Measurements from ENCODE around the gene HMCN2. TPM values are rescaled to one million over a fixed set of nuclear protein-coding genes. Genes with fewer than 3 reads are reported as not detected.

Gene HMCN2, protein sequence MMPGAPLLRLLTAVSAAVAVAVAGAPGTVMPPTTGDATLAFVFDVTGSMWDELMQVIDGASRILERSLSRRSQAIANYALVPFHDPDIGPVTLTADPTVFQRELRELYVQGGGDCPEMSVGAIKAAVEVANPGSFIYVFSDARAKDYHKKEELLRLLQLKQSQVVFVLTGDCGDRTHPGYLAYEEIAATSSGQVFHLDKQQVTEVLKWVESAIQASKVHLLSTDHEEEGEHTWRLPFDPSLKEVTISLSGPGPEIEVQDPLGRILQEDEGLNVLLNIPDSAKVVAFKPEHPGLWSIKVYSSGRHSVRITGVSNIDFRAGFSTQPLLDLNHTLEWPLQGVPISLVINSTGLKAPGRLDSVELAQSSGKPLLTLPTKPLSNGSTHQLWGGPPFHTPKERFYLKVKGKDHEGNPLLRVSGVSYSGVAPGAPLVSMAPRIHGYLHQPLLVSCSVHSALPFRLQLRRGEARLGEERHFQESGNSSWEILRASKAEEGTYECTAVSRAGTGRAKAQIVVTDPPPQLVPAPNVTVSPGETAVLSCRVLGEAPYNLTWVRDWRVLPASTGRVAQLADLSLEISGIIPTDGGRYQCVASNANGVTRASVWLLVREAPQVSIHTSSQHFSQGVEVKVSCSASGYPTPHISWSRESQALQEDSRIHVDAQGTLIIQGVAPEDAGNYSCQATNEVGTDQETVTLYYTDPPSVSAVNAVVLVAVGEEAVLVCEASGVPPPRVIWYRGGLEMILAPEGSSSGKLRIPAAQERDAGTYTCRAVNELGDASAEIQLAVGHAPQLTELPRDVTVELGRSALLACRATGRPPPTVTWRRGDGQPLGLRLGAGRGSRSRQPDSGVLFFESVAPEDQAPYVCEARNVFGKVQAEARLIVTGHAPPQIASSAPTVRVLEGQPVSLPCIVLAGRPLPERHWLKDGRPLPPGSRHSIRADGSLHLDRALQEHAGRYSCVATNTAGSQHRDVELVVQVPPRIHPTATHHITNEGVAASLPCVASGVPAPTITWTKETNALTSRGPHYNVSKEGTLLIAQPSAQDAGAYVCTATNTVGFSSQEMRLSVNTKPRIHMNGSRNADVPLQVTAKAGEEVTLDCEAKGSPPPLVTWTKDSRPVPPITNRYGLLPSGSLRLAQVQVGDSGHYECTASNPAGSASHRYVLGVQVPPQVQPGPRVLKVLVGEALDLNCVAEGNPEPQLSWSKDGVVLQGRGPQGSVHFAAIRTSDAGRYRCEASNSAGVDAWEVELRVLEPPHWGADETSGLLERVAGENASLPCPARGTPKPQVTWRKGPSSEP (N-terminal part only)
- not detected in 2 replicates for total RNA-seq

DNA sequence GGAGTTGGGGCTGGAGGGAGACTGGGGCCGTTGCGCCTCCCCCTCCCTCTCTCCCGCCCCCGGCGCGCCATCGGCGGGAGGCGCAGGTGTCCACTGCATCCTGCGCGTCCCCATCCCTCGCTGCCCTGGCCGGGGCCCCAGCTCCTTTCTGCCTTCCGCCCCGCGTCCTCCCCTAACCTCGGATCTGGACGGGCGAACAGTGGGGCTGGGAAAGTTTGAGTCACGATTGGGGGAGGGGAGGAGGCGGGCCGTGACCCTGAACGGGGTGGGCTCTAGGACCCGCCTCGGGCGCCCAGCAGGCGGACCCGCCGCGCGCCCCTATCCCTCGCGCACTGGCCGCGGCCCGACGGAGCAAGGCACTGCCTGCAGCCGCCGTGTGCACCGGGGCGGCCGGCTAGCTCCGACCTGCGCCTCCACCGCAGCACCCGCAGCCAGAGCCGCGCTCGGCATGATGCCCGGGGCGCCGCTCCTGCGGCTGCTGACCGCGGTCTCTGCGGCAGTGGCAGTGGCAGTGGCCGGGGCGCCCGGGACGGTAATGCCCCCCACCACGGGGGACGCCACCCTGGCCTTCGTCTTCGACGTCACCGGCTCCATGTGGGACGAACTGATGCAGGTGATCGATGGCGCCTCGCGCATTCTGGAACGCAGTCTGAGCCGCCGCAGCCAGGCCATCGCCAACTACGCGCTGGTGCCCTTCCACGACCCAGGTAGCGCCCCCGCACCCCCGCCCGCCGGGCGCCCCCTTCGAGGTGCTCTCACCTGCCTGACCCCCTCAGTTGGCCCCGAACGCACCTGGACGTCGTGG, at the start of gene HMCN2:
HMCN2 (plus strand) TSS at position 330 of the 805 bp plus-strand sequence; CDS start at position 449, 119 bp downstream.
- no peak within 1 kb of the TSS for H3K4me3 Mint-ChIP-seq
- H3K4me1 Mint-ChIP-seq, result no peaks in the 10 kb centered on the region
- H3K27ac Mint-ChIP-seq, result no peak within 1 kb of the TSS
- no peaks in the 10 kb centered on the region for H3K9me3 Mint-ChIP-seq
- intact Hi-C loops (cut with micrococcal nuclease), result no loop called here
- DNase-seq, result no peak
- peaks cover 52% of the 10 kb centered on the region for H3K27me3 Mint-ChIP-seq
- H3K36me3 Mint-ChIP-seq (ENCODE audit: low read depth), result no peaks in the 10 kb centered on the region

DNA sequence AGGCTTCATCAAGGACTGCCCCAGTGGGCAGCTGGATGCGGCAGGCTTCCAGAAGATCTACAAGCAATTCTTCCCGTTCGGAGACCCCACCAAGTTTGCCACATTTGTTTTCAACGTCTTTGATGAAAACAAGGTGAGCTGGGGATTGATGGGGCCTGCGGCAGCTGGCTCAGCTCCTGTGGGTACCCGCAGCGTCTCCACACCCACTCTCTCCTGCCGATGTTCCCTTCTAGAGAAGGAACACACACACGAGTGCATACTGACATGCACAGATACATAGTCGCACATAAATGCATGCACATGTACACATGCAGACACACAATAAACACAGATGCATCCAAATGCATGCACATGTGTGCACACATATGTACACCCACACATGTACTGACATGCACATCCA, 47.7 kb upstream of the HMCN2 start:
- Mint-ChIP-seq H3K36me3 (ENCODE audit: low read depth) (no peaks in the 10 kb centered on the region), H3K4me3 (no peak overlapping the region), H3K27me3 (no peaks in the 10 kb centered on the region), H3K27ac (no peak overlapping the region), H3K9me3 (no peaks in the 10 kb centered on the region), H3K4me1 (no peaks in the 10 kb centered on the region)
- intact Hi-C loops (cut with micrococcal nuclease), result no loop called here
- DNase-seq, result no peak

- Mint-ChIP-seq H3K9me3 (no peaks in the 10 kb centered on the region), H3K36me3 (ENCODE audit: low read depth) (no peaks in the 10 kb centered on the region), H3K27ac (no peak overlapping the region), H3K27me3 (no peaks in the 10 kb centered on the region), H3K4me1 (no peaks in the 10 kb centered on the region), H3K4me3 (no peak overlapping the region)
- DNase-seq, result no peak
- intact Hi-C loops (cut with micrococcal nuclease), result no loop called here
These were observed 45.9 kb upstream of the HMCN2 start for GRCh38 chr9:130219661-130220096.

DNA sequence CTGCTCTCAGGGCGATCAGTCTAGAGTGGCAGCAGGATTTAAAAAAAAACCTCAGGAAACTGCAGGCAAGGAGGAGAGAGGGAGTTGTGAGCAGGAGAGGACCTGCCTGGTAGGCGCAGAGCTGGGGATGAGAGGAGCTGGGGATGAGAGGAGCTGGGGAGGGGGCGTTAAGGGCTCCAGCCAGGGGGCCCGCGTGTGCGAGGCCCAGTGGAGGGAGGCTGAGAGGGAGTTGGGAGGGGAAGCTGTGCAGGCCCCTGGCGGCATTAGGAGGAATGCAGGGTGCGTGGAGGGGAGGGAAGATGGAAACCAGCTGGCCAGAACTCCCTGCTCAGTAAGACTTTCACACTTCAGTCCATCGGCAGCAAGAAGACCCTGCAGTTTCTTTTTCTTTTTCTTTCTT, 45.2 kb upstream of the HMCN2 start:
- intact Hi-C loops (cut with micrococcal nuclease), result no loop called here
- no peak overlapping the region for H3K27ac Mint-ChIP-seq
- no peaks in the 10 kb centered on the region for H3K27me3 Mint-ChIP-seq
- H3K4me3 Mint-ChIP-seq, result no peak overlapping the region
- no peaks in the 10 kb centered on the region for H3K9me3 Mint-ChIP-seq
- no peaks in the 10 kb centered on the region for H3K4me1 Mint-ChIP-seq
- H3K36me3 Mint-ChIP-seq (ENCODE audit: low read depth), result no peaks in the 10 kb centered on the region
- DNase-seq, result no peak

- no peak overlapping the region for H3K27ac Mint-ChIP-seq
- H3K27me3 Mint-ChIP-seq, result no peaks in the 10 kb centered on the region
- no peak overlapping the region for H3K4me3 Mint-ChIP-seq
- H3K9me3 Mint-ChIP-seq, result no peaks in the 10 kb centered on the region
- no peak for DNase-seq
- intact Hi-C loops (cut with micrococcal nuclease), result no loop called here
- no peaks in the 10 kb centered on the region for H3K36me3 Mint-ChIP-seq (ENCODE audit: low read depth)
- H3K4me1 Mint-ChIP-seq, result no peaks in the 10 kb centered on the region
These were observed 42.7 kb upstream of the HMCN2 start for GRCh38 chr9:130222833-130223232.

GRCh38 chr9:130225071-130225470, 40.5 kb upstream of the HMCN2 start:
- intact Hi-C loops (cut with micrococcal nuclease), result no loop called here
- no peaks in the 10 kb centered on the region for H3K4me1 Mint-ChIP-seq
- DNase-seq, result no peak
- no peak overlapping the region for H3K4me3 Mint-ChIP-seq
- no peaks in the 10 kb centered on the region for H3K36me3 Mint-ChIP-seq (ENCODE audit: low read depth)
- no peaks in the 10 kb centered on the region for H3K27me3 Mint-ChIP-seq
- H3K27ac Mint-ChIP-seq, result no peak overlapping the region
- no peaks in the 10 kb centered on the region for H3K9me3 Mint-ChIP-seq

DNA sequence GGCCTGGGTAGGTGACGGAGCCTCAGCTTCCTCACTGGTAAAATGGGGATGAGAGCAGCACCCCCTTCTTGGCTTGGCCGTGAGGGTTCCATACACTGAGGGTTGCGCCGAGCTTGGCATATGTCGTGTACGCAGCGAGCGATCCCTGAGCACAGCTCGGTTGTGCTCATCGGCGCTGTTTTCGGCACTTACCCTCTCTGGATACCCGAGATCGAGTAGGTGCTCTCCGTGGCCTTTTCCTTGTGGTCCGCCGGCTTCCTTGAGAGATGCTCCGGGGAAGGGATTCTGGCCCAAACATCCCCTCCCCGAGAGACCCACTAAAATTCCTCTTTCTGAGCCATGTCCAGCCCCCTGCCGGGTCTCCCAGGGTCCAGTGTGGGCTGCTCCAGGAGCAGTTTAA, 40.0 kb upstream of the HMCN2 start:
- no peak overlapping the region for H3K4me3 Mint-ChIP-seq
- H3K27ac Mint-ChIP-seq, result no peak overlapping the region
- intact Hi-C loops (cut with micrococcal nuclease), result no loop called here
- H3K27me3 Mint-ChIP-seq, result no peaks in the 10 kb centered on the region
- H3K36me3 Mint-ChIP-seq (ENCODE audit: low read depth), result no peaks in the 10 kb centered on the region
- no peak for DNase-seq
- H3K4me1 Mint-ChIP-seq, result no peaks in the 10 kb centered on the region
- H3K9me3 Mint-ChIP-seq, result no peaks in the 10 kb centered on the region

DNA sequence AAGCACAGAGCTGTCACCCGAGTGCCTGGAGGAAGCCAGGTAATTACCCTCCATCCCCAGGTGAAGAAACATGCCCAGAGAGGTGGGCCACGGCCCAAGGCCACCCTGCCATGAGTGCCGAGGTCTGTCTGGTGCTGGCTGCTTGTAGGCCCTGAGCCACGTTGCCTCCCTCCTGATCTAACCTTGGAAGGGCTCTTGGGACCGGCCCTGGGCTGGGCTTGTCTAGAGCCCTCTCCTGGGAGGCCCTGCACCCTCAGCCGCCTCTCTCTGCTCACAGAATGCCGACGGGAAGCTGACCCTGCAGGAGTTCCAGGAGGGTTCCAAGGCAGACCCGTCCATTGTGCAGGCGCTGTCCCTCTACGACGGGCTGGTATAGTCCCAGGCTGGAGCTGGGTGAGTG, 39.4 kb upstream of the HMCN2 start:
- Mint-ChIP-seq H3K27me3 (no peaks in the 10 kb centered on the region), H3K4me3 (no peak overlapping the region), H3K4me1 (no peaks in the 10 kb centered on the region), H3K27ac (no peak overlapping the region), H3K36me3 (ENCODE audit: low read depth) (no peaks in the 10 kb centered on the region), H3K9me3 (no peaks in the 10 kb centered on the region)
- DNase-seq, result no peak
- intact Hi-C loops (cut with micrococcal nuclease), result no loop called here

GRCh38 chr9:130227833-130228232, 37.7 kb upstream of the HMCN2 start:
- H3K27me3 Mint-ChIP-seq, result no peaks in the 10 kb centered on the region
- H3K4me1 Mint-ChIP-seq, result no peaks in the 10 kb centered on the region
- DNase-seq, result no peak
- no peaks in the 10 kb centered on the region for H3K36me3 Mint-ChIP-seq (ENCODE audit: low read depth)
- no peaks in the 10 kb centered on the region for H3K9me3 Mint-ChIP-seq
- no peak overlapping the region for H3K27ac Mint-ChIP-seq
- intact Hi-C loops (cut with micrococcal nuclease), result no loop called here
- no peak overlapping the region for H3K4me3 Mint-ChIP-seq

GRCh38 chr9:130229759-130230158, 35.8 kb upstream of the HMCN2 start:
- Mint-ChIP-seq H3K4me1 (no peaks in the 10 kb centered on the region), H3K9me3 (no peaks in the 10 kb centered on the region), H3K27ac (no peak overlapping the region), H3K36me3 (ENCODE audit: low read depth) (no peaks in the 10 kb centered on the region), H3K4me3 (no peak overlapping the region), H3K27me3 (no peaks in the 10 kb centered on the region)
- DNase-seq, result no peak
- intact Hi-C loops (cut with micrococcal nuclease), result loop anchor here (10.0 kb wide), 1 partner anchor 345 kb away; no protein-coding TSS in a partner anchor

- no peak overlapping the region for H3K4me3 Mint-ChIP-seq
- no peak overlapping the region for H3K27ac Mint-ChIP-seq
- no peaks in the 10 kb centered on the region for H3K4me1 Mint-ChIP-seq
- no peaks in the 10 kb centered on the region for H3K9me3 Mint-ChIP-seq
- DNase-seq, result no peak
- H3K36me3 Mint-ChIP-seq (ENCODE audit: low read depth), result no peaks in the 10 kb centered on the region
- intact Hi-C loops (cut with micrococcal nuclease), result loop anchor here (10.0 kb wide), 1 partner anchor 346 kb away; no protein-coding TSS in a partner anchor
- H3K27me3 Mint-ChIP-seq, result no peaks in the 10 kb centered on the region
These were observed 34.9 kb upstream of the HMCN2 start for GRCh38 chr9:130230631-130231030.

- Mint-ChIP-seq H3K36me3 (ENCODE audit: low read depth) (no peaks in the 10 kb centered on the region), H3K9me3 (no peaks in the 10 kb centered on the region), H3K27me3 (no peaks in the 10 kb centered on the region), H3K4me3 (no peak overlapping the region), H3K27ac (no peak overlapping the region), H3K4me1 (peaks cover 3% of the 10 kb centered on the region)
- no peak for DNase-seq
- intact Hi-C loops (cut with micrococcal nuclease), result loop anchor here (10.0 kb wide), 1 partner anchor 348 kb away; no protein-coding TSS in a partner anchor
These were observed 32.5 kb upstream of the HMCN2 start for GRCh38 chr9:130232899-130233586.

Data from activated CD4-positive, alpha-beta T cell treated with anti-CD3 and anti-CD28 coated beads, Interleukin-2, amount 10 ng/mL, durations not matched to agents 24 days and 14 days (primary cell).